Neural cell (in vitro differentiated cells): Measurements from ENCODE around the gene ZNF37A. TPM values are rescaled to one million over a fixed set of nuclear protein-coding genes. Genes with fewer than 3 reads are reported as not detected.

ENCODE experiments used
- H2AFZ ChIP-seq: fragments of 200-600, 300-800 bp; sonication (generic), shearing (Covaris generic); 2 replicates; pipeline ENCODE4 v1.6.0; 2014; ENCODE audit warnings: low read depth, mild to moderate bottlenecking, antibody characterized with exemption, low read length, moderate library complexity
- H3F3A ChIP-seq: fragments of 200-600 bp; shearing (Covaris generic); 2 replicates; pipeline ENCODE4 v1.6.1; 2016; ENCODE audit warnings: mild to moderate bottlenecking, moderate library complexity, mixed read lengths, antibody characterized with exemption, low read length; ENCODE audit not compliant: insufficient read depth, poor library complexity, severe bottlenecking
- H3K27ac ChIP-seq: fragments of 200-600, 300-800 bp; sonication (generic), shearing (Covaris generic); 2 replicates; pipeline ENCODE4 v1.5.1; 2014; ENCODE audit warnings: mild to moderate bottlenecking, low read length, moderate library complexity
- H3K27me3 ChIP-seq: fragments of 300-800, 200-600 bp; sonication (generic), shearing (Covaris generic); 2 replicates; pipeline ENCODE4 v1.6.0; 2014; ENCODE audit warnings: mild to moderate bottlenecking, low read depth, low read length, moderate library complexity; ENCODE audit not compliant: insufficient read depth
- H3K36me3 ChIP-seq: fragments of 300-800, 200-600 bp; sonication (generic), shearing (Covaris generic); 2 replicates; pipeline ENCODE4 v1.5.1; 2014; ENCODE audit warnings: mild to moderate bottlenecking, antibody characterized with exemption, low read length, moderate library complexity; ENCODE audit not compliant: insufficient read depth
- H3K4me2 ChIP-seq: fragments of 300-800, 200-600 bp; sonication (generic), shearing (Covaris generic); 2 replicates; pipeline ENCODE4 v1.6.0; 2014; ENCODE audit warnings: mild to moderate bottlenecking, low read length
- H3K4me3 ChIP-seq: fragments of 300-800, 200-600 bp; sonication (generic), shearing (Covaris generic); 2 replicates; pipeline ENCODE4 v1.5.1; 2014; ENCODE audit warnings: mild to moderate bottlenecking, low read length, moderate library complexity
- H3K79me2 ChIP-seq: fragments of 200-600 bp; shearing (Covaris generic); replicated peaks from 2 replicates; pipeline ENCODE4 v1.6.0; 2014; ENCODE audit warnings: mild to moderate bottlenecking, low read length, moderate library complexity; ENCODE audit not compliant: insufficient read depth
- H3K9ac ChIP-seq: fragments of 300-800, 200-600 bp; sonication (generic), shearing (Covaris generic); 2 replicates; pipeline ENCODE4 v1.6.1; 2016; ENCODE audit warnings: mild to moderate bottlenecking, low read length, mixed read lengths
- H3K9me2 ChIP-seq: fragments of 200-600 bp; shearing (Covaris generic); 2 replicates; pipeline ENCODE4 v1.6.1; 2016; ENCODE audit warnings: mild to moderate bottlenecking, low read length, mixed read lengths; ENCODE audit not compliant: insufficient read depth
- H3K9me3 ChIP-seq: fragments of 200-600, 300-800 bp; sonication (generic), shearing (Covaris generic); 2 replicates; pipeline ENCODE4 v1.6.1; 2016; ENCODE audit warnings: mild to moderate bottlenecking, mixed run types, low read length, moderate library complexity, mixed read lengths
- H4K20me1 ChIP-seq: fragments of 200-600 bp; shearing (Covaris generic); 2 replicates; pipeline ENCODE4 v1.6.1; 2016; ENCODE audit warnings: mild to moderate bottlenecking, mixed run types; ENCODE audit not compliant: insufficient read depth
- CTCF ChIP-seq: fragments of 450-650 bp; IDR thresholded peaks from 2 replicates; pipeline ENCODE4 v1.5.1; 2014; ENCODE audit warnings: antibody characterized with exemption, mild to moderate bottlenecking, moderate library complexity; ENCODE audit not compliant: poor library complexity, severe bottlenecking
- EP300 ChIP-seq: fragments of 450-650 bp; conservative IDR thresholded peaks from 2 replicates; pipeline ENCODE4 v1.6.1; 2014; ENCODE audit warnings: antibody characterized with exemption, mild to moderate bottlenecking, moderate library complexity; ENCODE audit not compliant: poor library complexity, severe bottlenecking
- EZH2 ChIP-seq: fragments of 200-600, 300-800 bp; shearing (Covaris generic), sonication (generic); IDR thresholded peaks from 2 replicates; pipeline ENCODE4 v1.6.1; 2014; ENCODE audit warnings: antibody characterized with exemption, low read length, borderline replicate concordance, mild to moderate bottlenecking; ENCODE audit not compliant: insufficient read depth, poor library complexity, severe bottlenecking
- MXI1 ChIP-seq: fragments of 450-650 bp; conservative IDR thresholded peaks from 2 replicates; pipeline ENCODE4 v1.6.1; 2014; ENCODE audit warnings: antibody characterized with exemption, mild to moderate bottlenecking; ENCODE audit not compliant: poor library complexity, severe bottlenecking
- POLR2AphosphoS5 ChIP-seq: IDR thresholded peaks from 2 replicates; pipeline ENCODE4 v1.6.1; 2012
- RAD21 ChIP-seq: fragments of 450-650 bp; conservative IDR thresholded peaks from 2 replicates; pipeline ENCODE4 v1.6.1; 2014; ENCODE audit warnings: antibody characterized with exemption, mild to moderate bottlenecking, moderate library complexity
- REST ChIP-seq: IDR thresholded peaks from 2 replicates; pipeline ENCODE4 v1.6.1; 2012; ENCODE audit warnings: borderline replicate concordance
- SMC3 ChIP-seq: fragments of 450-650 bp; conservative IDR thresholded peaks from 2 replicates; pipeline ENCODE4 v1.6.1; 2014; ENCODE audit warnings: antibody characterized with exemption, mild to moderate bottlenecking, moderate library complexity; ENCODE audit not compliant: poor library complexity
- TAF1 ChIP-seq: IDR thresholded peaks from 2 replicates; pipeline ENCODE4 v1.6.1; 2012; ENCODE audit warnings: low read depth
- polyA plus RNA-seq: library from polyadenylated mRNA; depleted of rRNA; stranded (reverse); fragments of >200 nt; gene quantifications from 2 replicates; pipeline ENCODE4 v1.2.3, GENCODE V29; 2014

The ZNF37A gene
- polyA plus RNA-seq, 1 donor from 2014 or later: 8.9 TPM

- Histone ChIP-seq H3K79me2 (no peaks in the 10 kb centered on the region), H3K27me3 (no peaks in the 10 kb centered on the region), H3K4me3 (no peak overlapping the region), H3K9me2 (no peaks in the 10 kb centered on the region), H3K27ac (no peak overlapping the region), H3K36me3 (no peaks in the 10 kb centered on the region), H3F3A (no peaks in the 10 kb centered on the region), H4K20me1 (no peaks in the 10 kb centered on the region), H2AFZ (no peak overlapping the region), H3K4me2 (no peak overlapping the region), H3K9ac (no peak overlapping the region), H3K9me3 (peaks cover 20% of the 10 kb centered on the region)
- TF ChIP-seq EZH2 (no peak), RAD21 (no peak), SMC3 (no peak), TAF1 (no peak), POLR2AphosphoS5 (no peak)
Measured at GRCh38 chr10:38118072-38118807, 24.1 kb downstream of the ZNF37A start.

GRCh38 chr10:38119038-38119437 is 24.9 kb downstream of the ZNF37A start:
- H3K9me3 ChIP-seq: peaks cover 20% of the 10 kb centered on the region

GRCh38 chr10:38127812-38128211 is 33.7 kb downstream of the ZNF37A start:
- H3K79me2 ChIP-seq: no peaks in the 10 kb centered on the region
- H3K9me2 ChIP-seq: no peaks in the 10 kb centered on the region
- peaks cover 5% of the 10 kb centered on the region for H3K9me3 ChIP-seq
- H3K4me2 ChIP-seq: no peak overlapping the region
- H3K36me3 ChIP-seq: no peaks in the 10 kb centered on the region
- no peaks in the 10 kb centered on the region for H3F3A ChIP-seq
- no peaks in the 10 kb centered on the region for H3K27me3 ChIP-seq
- H3K4me3 ChIP-seq: no peak overlapping the region
- no peak overlapping the region for H3K27ac ChIP-seq
- H2AFZ ChIP-seq: no peak overlapping the region
- no peaks in the 10 kb centered on the region for H4K20me1 ChIP-seq
- TF ChIP-seq TAF1 (no peak), EP300 (no peak), SMC3 (no peak), REST (no peak), RAD21 (no peak), EZH2 (no peak), POLR2AphosphoS5 (no peak), CTCF (no peak), MXI1 (no peak)
- no peak overlapping the region for H3K9ac ChIP-seq

More at GRCh38 chr10:38119038-38119437, 24.9 kb downstream of the ZNF37A start:
- Histone ChIP-seq H3K27me3 (no peaks in the 10 kb centered on the region), H3K79me2 (no peaks in the 10 kb centered on the region), H3K27ac (no peak overlapping the region), H3K9ac (no peak overlapping the region), H3K36me3 (no peaks in the 10 kb centered on the region), H4K20me1 (no peaks in the 10 kb centered on the region), H3K4me2 (no peak overlapping the region), H3K9me2 (no peaks in the 10 kb centered on the region), H3F3A (no peaks in the 10 kb centered on the region), H3K4me3 (no peak overlapping the region), H2AFZ (no peak overlapping the region)
- no peak for TF ChIP-seq MXI1
- TF ChIP-seq TAF1: no peak
